Left cardiac atrium (tissue), 4 donors: ENCODE results near the gene HENMT1. TPM values are rescaled to one million over a fixed set of nuclear protein-coding genes. Genes with fewer than 3 reads are reported as not detected.
"Not testable (repeated sequence)": the region's sequence is repeated elsewhere in the genome, so short reads cannot be mapped to it uniquely, and the experiment has no call there.

ENCODE experiments used
- ATAC-seq, 2 donors: fragments of 200-7000 bp; cut with Tn5 transposase; one replicate each; pipeline ENCODE4 v1.9.1; 2020; ENCODE audit warnings: mild to moderate bottlenecking in 2 of 2, moderate library complexity in 2 of 2
- DNase-seq: peaks from one replicate; pipeline ENCODE4 v3.0.0-alpha.2; 2020
- intact Hi-C, 2 donors: fragments of 100-400 bp; cut with DNase I; formaldehyde crosslinking; loops; one replicate each; pipeline versions ENCODE4 v1.14.1 to v1.15.1; 2022 to 2023
- total RNA-seq, 2 donors: library from RNA; stranded (reverse); fragmentation: NEBNext Ultra II Directional; extraction: Animal tissue kit (Norgen Biotek cat#: 25700); gene quantifications; one replicate each; pipeline ENCODE4 v1.2.1, GENCODE V29; 2021
- donor health status: DM: no; HTN: yes; CAD: no.
- donor health status: DM: no; HTN: yes; CAD: no; lungs with severe emphysema.
- donor health status: DM: yes; HTN: yes; CAD: no.
- donor health status: Dilated cardiomyopathy.

HENMT1 gene
- total RNA-seq, 2 donors from 2014 or later: 2.0 to 3.3 TPM

- ATAC-seq: no peak
- intact Hi-C loops: no loop called here
- no peak for DNase-seq
Measured at GRCh38 chr1:108679586-108680213, 18.8 kb upstream of the HENMT1 start.

DNA sequence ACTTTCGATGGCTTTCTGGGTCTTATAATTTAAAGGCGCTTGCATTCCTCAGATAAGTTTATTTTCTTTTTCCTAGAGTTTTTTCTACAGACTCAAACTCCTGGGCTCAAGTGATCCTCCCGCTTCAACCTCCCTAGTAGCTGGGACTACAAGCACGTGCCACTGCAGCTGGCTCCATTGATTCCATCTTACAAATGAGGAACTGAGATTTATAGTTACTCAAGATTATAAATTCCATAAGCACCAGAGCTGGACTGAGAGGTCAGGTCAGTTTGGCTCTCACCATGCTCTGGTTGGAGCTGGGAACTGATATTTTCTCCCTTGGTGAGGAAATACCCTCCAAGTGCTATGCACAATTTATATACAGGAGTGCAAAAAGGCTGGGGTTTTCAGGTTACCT is 17.8 kb upstream of the HENMT1 start:
- DNase-seq (no peak), ATAC-seq (no peak)
- intact Hi-C loops: no loop called here

DNA sequence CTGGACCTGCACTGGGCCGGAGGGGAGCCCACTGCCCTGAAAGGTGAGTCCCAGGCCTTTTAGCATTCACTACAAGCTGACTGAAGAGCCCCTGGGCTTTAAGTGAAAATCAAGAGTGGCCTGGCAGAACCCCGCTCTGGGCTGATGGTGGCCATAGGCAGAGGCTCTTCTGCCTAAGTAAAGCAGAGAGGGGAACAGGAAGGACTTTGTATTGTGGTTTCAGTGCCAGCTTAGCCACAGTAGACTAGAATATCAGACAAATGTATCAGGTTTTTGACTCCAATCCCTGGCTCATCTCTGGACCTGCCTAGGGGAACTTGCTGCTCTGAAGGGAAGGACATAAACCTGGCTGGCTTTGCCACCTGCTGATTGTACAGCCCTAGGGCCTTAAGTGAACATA is 10.2 kb upstream of the HENMT1 start:
- DNase-seq (no peak), ATAC-seq (no peak)
- intact Hi-C loops: no loop called here

GRCh38 chr1:108670131-108670773 is 9.4 kb upstream of the HENMT1 start:
- intact Hi-C loops: no loop called here
- ATAC-seq: no peak
- no peak for DNase-seq

DNA sequence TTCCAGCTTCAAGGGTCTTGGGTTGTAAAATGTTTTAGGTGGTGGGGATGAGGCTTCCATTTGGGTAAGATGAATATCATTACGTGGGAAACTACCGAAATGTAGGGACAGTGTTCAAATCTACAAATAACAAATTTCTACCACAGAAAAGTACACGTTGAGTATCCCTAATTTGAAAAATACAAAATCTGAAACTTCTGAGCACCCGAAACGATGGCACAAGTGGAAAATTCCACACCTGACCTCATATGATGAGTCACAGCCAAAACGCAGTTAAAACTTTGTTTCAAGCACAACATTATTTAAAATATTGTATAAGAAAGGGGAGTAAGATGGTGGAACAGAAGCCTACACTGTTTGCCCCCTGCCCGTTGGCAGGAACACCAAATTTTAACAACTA is 8.8 kb upstream of the HENMT1 start:
- intact Hi-C loops: no loop called here
- no peak for DNase-seq

GRCh38 chr1:108668777-108669176 is 7.9 kb upstream of the HENMT1 start:
- no peak for DNase-seq
- intact Hi-C loops: no loop called here
- no peak for ATAC-seq

More for the DNA sequence above, 8.8 kb upstream of the HENMT1 start:
- no peak for ATAC-seq

- DNase-seq, intact Hi-C loops, ATAC-seq: not testable (repeated sequence)
Measured at GRCh38 chr1:108667422-108667821, 6.5 kb upstream of the HENMT1 start.

DNA sequence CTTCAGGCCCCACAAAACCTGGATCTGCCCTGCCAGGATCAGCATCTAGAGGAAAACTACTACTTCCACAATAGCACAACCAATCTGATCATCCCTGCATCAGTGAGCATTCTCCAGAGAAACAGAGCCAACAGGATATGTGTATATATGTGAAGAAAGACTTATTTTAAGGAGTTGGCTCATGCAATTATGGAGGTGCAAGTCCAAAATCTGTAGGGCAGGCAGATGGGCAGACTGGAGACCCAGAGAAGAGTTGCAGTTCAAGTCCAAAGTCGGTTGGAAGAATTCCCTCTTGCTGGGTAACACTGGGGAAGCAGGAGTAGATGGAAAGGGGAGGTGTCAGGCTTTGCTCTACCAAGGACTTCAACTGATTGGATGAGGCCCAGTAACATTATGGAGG is 4.9 kb upstream of the HENMT1 start:
- intact Hi-C loops: no loop called here
- DNase-seq: no peak
- no peak for ATAC-seq

DNA sequence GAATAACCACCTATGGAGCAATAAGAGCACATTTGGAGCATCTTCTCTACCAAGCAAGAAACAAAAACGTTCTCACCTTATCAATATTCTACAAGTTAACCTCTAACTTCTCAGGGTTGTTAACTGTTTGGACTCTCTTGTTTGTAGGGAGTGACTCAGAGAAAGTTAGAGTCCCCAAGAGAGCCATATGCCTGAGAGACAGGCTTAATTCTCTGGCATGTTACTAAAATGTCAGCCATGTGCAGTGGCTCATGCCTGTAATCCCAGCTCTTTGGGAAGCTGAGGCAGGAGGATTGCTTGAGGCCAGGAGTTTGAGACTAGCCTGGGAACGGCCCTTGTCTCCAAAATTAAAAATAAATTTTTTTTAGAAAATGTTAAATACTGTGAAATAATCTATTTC is 4.2 kb upstream of the HENMT1 start:
- intact Hi-C loops: no loop called here
- ATAC-seq (no peak), DNase-seq (no peak)

DNA sequence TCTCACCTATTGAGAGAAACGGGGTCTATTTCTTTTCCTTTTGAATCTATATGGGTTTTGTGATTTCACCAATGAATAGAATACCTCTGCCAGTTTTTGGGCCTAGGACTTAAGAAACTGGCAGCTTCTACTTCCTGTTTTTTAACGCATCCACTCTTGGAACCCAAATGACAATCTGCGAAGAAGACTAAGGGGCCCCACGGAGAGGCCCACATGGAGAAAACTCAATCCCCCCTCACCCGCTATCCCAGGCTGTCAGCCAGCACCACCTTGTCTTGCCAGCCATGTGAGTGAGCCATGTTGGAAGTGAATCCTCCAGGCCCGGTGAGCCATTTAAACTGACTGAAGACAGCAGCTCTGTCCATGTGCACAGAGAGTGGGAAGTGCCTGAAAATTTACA is 3.6 kb upstream of the HENMT1 start:
- ATAC-seq (no peak), DNase-seq (no peak)
- intact Hi-C loops: no loop called here

- ATAC-seq: no peak
- intact Hi-C loops: no loop called here
- DNase-seq: no peak
Measured at GRCh38 chr1:108663074-108663473, 2.2 kb upstream of the HENMT1 start.

DNA sequence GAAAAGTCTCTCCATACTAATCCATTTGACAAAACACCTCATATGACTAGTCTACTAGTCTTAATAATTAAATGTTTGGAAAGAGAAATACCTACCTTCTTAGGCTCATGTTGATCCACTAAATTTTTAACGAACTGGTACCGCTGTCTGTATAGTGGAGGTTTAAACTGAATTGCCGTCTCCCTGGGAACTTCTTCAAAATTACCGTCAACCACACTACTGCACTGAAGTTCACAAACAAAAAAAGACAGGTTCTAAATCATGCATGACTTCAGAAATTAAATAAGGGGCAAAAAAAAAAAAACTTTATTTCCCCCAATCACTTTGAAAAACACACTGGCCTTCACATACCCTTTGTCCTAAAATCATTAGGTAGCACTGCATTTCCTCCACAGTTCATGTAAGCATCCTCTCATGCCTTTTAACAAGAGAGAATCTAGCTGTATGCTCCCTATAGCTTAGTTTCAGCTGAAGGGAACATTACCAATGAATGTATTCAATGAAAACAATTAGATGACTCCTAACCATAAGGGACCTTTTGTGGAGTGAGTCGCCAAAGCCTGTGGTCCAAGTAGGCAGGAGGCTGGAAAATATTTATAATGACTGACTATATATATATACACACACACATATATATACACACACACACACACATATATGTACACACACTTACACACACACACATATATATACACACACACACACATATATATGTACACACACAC is 3.4 kb downstream of the HENMT1 start:
- ATAC-seq: no peak
- no peak for DNase-seq
- intact Hi-C loops: no loop called here

GRCh38 chr1:108653431-108654105 is 7.3 kb downstream of the HENMT1 start:
- DNase-seq (no peak), ATAC-seq (no peak)
- intact Hi-C loops: no loop called here

- peak; percentile 72 to 83 for ATAC-seq
- intact Hi-C loops: no loop called here
- peak; percentile 81 for DNase-seq
Measured at GRCh38 chr1:108646648-108647269, 14.1 kb downstream of the HENMT1 start.

DNA sequence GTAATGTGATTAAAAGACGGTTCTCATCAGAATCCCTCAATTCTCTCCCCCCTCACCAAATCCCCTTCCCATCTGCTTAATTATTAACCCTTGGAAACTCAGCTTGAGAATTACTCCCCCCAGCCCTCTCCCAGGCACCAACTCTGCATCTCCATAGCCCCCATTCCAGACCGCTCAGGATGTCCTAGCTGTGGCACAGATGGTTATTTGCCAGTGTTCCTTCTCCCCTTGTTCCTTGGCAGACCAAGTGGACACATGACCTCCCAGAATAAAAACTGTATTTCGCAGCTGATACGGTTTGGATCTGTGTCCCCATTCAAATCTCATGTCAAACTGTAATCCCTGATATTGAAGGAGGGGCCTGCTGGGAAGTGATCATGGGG is 14.6 kb downstream of the HENMT1 start:
- intact Hi-C loops: no loop called here
- peak in 1 of 2 donors; percentile 5 for ATAC-seq

DNA sequence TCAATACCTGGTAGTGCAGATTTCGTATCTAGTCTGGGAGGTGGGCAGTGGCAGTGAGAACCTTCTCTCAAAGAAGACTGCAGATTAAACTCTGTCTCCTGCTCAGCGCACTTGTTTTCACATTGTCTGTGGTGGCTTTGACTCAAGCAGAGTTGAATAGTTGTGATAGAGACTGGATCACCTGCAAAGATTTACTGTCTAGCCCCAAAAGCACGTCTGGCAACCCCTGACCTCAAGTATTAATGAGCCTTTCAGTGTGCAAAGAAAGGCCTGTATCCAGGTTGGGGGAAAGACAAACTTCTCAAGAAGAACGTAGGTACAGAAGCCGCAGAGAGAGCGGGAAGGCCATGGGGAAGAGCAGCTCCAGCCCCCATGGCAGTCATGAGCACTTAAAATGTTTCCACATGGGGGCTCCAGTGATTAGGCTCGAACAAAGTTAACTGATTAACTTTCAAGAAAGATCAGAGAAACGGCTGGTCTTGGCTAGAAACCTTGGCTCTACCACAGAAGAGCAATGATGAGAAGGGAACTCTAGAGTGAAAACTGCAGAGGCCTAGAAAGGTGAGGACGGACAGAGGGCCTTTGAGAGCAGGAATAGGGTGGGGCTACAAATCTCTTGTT is 15.2 kb downstream of the HENMT1 start:
- DNase-seq (no peak), ATAC-seq (no peak)
- intact Hi-C loops: no loop called here

More for the DNA sequence above, 14.6 kb downstream of the HENMT1 start:
- no peak for DNase-seq

DNA sequence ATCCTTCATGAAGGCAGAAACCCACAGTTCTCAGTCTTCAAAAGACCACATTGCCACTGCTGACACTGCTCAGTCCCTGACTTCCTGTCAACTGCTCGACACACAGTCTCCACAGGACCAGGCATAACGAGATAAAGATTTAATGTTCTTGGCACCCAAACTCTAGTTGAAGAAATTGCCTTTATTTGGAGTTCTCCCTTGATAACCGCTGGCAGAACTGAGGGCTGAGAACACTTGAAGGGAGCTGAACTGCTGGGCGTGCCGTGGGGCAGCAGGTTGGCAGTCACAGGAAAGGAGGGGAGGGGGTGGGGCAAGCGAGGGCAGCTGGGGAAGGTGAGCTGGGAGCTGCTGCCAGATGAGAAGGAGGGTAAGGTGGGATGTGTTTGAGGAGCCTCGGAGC is 15.9 kb downstream of the HENMT1 start:
- ATAC-seq (peak in 1 of 2 donors; percentile 33), DNase-seq (no peak)
- intact Hi-C loops: loop anchor here in 1 of 2 donors (5.0 kb wide), 1 partner anchor 83 kb away; the partner anchor contains the start of gene EEIG2

DNA sequence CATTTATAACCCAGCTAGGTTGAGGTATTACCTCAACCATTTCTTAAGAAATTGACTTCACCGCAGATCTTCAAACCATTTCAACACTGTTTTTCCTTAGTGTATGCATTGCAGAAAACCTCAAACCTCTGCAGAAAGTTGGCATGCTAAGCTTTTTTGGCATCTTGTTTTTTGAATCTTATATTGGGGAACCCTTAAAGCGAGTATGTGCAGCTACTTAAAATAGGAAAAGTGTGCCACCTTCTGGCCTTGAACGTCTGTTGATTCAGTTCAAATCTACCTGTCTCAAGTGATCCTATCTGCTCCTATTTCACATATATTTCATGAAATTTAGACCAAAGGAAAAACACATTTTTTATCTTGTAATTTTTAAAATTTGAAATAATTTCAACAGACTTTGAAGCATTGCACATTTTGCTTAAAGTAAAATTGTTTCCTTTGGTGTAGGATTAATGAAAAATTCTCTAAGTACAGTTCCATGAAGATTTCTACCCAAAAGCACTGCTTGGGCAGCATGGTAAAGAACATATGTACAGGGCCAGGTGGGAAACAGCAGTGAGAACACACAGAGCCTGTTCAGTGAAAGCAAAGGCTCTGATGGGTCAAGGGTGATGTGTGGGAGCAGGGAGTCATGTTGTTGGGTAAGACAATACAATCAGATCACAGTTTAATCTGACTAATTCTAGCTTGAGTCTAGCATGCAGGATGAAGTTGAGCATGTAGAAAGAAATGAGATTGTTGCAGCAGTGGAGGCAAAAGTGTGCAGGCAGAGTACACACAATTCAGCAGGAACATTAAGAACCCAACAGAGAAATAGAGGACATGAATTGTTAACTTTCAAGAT is 17.2 kb downstream of the HENMT1 start:
- peak; percentile 64 to 67 for ATAC-seq
- intact Hi-C loops: loop anchor here (1.0 to 5.0 kb wide), 3 partner anchors 81 to 131 kb away; partner anchors contain the start of gene EEIG2 (in 1 of the 2)
- DNase-seq: peak; percentile 41
